ENCODE measurements around the gene FAM9A. TPM values are rescaled to one million over a fixed set of nuclear protein-coding genes. Genes with fewer than 3 reads are reported as not detected.
"Not testable (repeated sequence)": the region's sequence is repeated elsewhere in the genome, so short reads cannot be mapped to it uniquely, and the experiment has no call there.

The FAM9A gene
- total RNA-seq, 6 donors from 2014 or later, result not detected

DNA sequence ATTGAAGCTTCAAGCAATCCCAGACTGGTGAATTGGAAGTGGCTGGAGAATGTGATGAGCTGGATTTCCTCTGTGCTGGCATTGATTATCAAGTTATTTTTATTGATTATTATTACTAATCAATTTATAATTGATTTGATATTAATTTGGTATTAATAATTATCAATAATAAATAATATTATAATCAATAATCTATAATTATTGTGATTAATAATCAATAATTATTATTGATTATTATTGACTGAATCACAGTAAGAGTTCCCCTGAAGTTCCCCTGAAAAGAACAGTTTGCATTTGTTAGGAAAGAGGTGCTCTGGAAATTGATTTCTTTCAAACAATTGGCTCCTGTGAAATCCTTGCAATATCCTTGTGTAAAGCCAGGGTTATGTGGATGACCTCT, 7.5 kb upstream of the FAM9A start:
- TF ChIP-seq, protein P1, sequence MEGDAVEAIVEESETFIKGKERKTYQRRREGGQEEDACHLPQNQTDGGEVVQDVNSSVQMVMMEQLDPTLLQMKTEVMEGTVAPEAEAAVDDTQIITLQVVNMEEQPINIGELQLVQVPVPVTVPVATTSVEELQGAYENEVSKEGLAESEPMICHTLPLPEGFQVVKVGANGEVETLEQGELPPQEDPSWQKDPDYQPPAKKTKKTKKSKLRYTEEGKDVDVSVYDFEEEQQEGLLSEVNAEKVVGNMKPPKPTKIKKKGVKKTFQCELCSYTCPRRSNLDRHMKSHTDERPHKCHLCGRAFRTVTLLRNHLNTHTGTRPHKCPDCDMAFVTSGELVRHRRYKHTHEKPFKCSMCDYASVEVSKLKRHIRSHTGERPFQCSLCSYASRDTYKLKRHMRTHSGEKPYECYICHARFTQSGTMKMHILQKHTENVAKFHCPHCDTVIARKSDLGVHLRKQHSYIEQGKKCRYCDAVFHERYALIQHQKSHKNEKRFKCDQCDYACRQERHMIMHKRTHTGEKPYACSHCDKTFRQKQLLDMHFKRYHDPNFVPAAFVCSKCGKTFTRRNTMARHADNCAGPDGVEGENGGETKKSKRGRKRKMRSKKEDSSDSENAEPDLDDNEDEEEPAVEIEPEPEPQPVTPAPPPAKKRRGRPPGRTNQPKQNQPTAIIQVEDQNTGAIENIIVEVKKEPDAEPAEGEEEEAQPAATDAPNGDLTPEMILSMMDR (IDR thresholded peaks at IDR 0.05), result no peak
- TF ChIP-seq EP300 (IDR thresholded peaks at IDR 0.05) (no peak), POLR2A (IDR thresholded peaks at IDR 0.05) (no peak), POLR2AphosphoS5 (IDR thresholded peaks at IDR 0.05) (no peak)
- DNase-seq, result no peak
- Histone ChIP-seq H3K36me3 (no peaks in the 10 kb centered on the region), H3K27ac (no peak overlapping the region), H3K27me3 (no peaks in the 10 kb centered on the region), H3K4me1 (no peaks in the 10 kb centered on the region), H3K4me3 (no peak overlapping the region), H3K9me3 (no peaks in the 10 kb centered on the region)
- ATAC-seq (ENCODE audit: low FRiP score in 2 of 2), result no peak

DNA sequence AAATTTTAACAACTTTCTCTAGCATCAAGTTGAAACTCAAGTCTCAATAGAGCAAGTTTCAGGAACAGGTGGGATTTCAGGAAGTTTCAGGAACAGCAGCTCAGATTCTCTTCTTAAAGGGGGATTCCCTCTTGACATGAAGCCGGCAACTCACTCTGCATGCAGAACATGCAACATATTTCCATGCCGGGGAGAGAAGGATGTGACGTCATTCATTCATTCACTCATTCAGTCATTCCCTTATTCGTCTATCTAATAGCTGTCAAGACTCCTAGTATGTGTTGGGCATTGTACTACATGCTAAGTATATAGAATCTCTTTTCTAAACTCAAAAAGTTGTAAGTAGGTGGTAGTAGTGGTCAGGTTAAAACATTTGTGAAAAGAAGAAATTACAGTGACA, 4.8 kb upstream of the FAM9A start:
- TF ChIP-seq POLR2AphosphoS5 (IDR thresholded peaks at IDR 0.05) (no peak), POLR2A (IDR thresholded peaks at IDR 0.05) (no peak), EP300 (IDR thresholded peaks at IDR 0.05) (no peak)
- TF ChIP-seq, protein P1 (IDR thresholded peaks at IDR 0.05), result no peak
- Histone ChIP-seq H3K27me3 (no peaks in the 10 kb centered on the region), H3K4me1 (no peaks in the 10 kb centered on the region), H3K4me3 (no peak overlapping the region), H3K9me3 (no peaks in the 10 kb centered on the region), H3K36me3 (no peaks in the 10 kb centered on the region), H3K27ac (no peak overlapping the region)
- DNase-seq (no peak), ATAC-seq (ENCODE audit: low FRiP score in 2 of 2) (no peak)
- 72 to 89% methylated on average over 4 of the region's 4 CpGs for WGBS, 2 donors

DNA sequence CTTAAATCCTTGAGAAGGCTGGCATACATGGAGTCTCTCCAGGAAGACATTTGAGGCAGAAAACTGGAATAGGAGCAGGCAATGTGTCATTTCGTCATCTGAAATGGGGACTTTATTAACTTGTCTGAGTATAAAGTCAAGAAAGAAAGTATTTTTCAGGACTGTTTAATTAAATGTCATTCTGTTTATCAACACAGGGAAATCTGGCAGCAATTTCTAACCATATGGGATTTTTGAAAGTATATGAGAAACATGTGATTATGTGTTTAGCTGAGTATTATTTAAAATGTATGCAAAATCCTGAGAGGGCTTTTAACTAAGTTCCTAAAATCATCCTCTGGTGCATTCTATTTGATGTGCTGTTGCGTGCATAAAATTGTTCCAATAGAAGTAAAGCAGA, 3.9 kb upstream of the FAM9A start:
- Histone ChIP-seq H3K27me3 (no peaks in the 10 kb centered on the region), H3K27ac (no peak overlapping the region), H3K36me3 (no peaks in the 10 kb centered on the region), H3K9me3 (no peaks in the 10 kb centered on the region), H3K4me3 (no peak overlapping the region), H3K4me1 (no peaks in the 10 kb centered on the region)
- 58 to 80% methylated on average over 2 of the region's 2 CpGs for WGBS, 2 donors
- ATAC-seq (ENCODE audit: low FRiP score in 2 of 2), result no peak
- DNase-seq, result no peak
- no peak for TF ChIP-seq EP300 (IDR thresholded peaks at IDR 0.05)
- TF ChIP-seq POLR2A (IDR thresholded peaks at IDR 0.05), result no peak
- TF ChIP-seq, protein P1 (IDR thresholded peaks at IDR 0.05), result no peak
- no peak for TF ChIP-seq POLR2AphosphoS5 (IDR thresholded peaks at IDR 0.05)

DNA sequence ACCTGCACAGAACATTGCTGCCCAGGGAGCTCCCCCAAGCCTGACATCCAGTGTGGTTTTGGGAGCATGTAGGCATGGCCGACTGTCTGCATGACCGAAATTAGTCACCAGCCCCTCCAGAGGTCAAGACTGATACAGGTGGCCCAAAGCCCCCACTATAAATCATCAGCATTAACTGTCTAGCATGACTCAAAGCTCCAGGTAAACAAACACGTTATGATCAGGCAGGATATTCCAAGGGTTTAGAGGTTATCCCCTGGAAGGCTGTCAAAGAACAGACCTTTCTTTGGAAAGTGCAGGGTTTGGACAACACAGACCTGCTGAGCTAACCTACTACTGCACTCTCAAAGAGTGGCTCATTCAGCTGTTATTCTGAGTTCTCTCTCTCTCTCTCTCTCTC, 2.1 kb upstream of the FAM9A start:
- no peak overlapping the region for H3K4me3 ChIP-seq
- H3K27ac ChIP-seq, result no peak overlapping the region
- H3K27me3 ChIP-seq, result no peaks in the 10 kb centered on the region
- H3K4me1 ChIP-seq, result no peaks in the 10 kb centered on the region
- TF ChIP-seq POLR2AphosphoS5 (IDR thresholded peaks at IDR 0.05) (no peak), EP300 (IDR thresholded peaks at IDR 0.05) (no peak), POLR2A (IDR thresholded peaks at IDR 0.05) (no peak)
- TF ChIP-seq, protein P1 (IDR thresholded peaks at IDR 0.05), result no peak
- WGBS, 2 donors, result 57 to 65% methylated on average over 2 to 3 of the region's 3 CpGs
- H3K9me3 ChIP-seq, result no peaks in the 10 kb centered on the region
- ATAC-seq (ENCODE audit: low FRiP score in 2 of 2), result no peak
- DNase-seq, result no peak
- H3K36me3 ChIP-seq, result no peaks in the 10 kb centered on the region

DNA sequence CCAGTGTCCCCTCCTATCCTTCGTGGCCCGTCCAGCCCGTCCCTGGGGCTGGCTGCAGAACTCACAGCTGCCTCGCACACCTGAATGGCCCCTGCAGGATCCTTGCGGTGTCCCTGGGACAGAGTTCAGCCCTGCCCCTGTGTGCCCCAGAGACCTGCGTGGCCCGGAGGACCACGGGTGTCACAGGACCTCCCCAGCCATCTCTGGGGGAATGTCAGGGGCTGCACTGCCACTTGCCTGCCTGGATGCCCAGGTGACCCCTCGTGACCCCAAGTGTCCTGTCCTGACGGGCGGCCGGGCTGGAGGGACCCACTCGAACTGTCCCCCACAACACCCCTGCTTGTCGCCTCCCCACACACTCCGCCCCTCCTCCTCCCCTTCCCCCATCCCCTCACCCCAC, 832 bp downstream of the FAM9A start:
- 96% methylated on average over 9 of the region's 15 CpGs; no CpG with 5 or more reads in 1 of the 2 donors for WGBS, 2 donors
- not testable (repeated sequence) for H3K27ac ChIP-seq, H3K9me3 ChIP-seq, H3K36me3 ChIP-seq, H3K4me1 ChIP-seq, H3K4me3 ChIP-seq, H3K27me3 ChIP-seq
- DNase-seq (peak in 1 of 2 donors; percentile 31), ATAC-seq (ENCODE audit: low FRiP score in 2 of 2) (peak in 1 of 2 donors; percentile 36)

DNA sequence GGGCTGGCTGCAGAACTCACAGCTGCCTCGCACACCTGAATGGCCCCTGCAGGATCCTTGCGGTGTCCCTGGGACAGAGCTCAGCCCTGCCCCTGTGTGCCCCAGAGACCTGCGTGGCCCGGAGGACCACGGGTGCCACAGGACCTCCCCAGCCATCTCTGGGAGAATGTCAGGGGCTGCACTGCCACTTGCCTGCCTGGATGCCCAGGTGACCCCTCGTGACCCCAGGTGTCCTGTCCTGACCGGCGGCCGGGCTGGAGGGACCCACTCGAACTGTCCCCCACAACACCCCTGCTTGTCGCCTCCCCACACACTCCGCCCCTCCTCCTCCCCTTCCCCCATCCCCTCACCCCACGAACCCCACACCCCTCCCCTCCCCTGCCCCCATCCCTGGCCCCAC, 1.9 kb downstream of the FAM9A start:
- WGBS, 2 donors, result 100% methylated on average over 2 of the region's 13 CpGs; no CpG with 5 or more reads in 1 of the 2 donors
- not testable (repeated sequence) for H3K4me1 ChIP-seq, H3K9me3 ChIP-seq, H3K4me3 ChIP-seq, H3K36me3 ChIP-seq, H3K27me3 ChIP-seq, H3K27ac ChIP-seq
- ATAC-seq (ENCODE audit: low FRiP score in 2 of 2) (peak in 1 of 2 donors; percentile 31), DNase-seq (peak in 1 of 2 donors; percentile 39)

DNA sequence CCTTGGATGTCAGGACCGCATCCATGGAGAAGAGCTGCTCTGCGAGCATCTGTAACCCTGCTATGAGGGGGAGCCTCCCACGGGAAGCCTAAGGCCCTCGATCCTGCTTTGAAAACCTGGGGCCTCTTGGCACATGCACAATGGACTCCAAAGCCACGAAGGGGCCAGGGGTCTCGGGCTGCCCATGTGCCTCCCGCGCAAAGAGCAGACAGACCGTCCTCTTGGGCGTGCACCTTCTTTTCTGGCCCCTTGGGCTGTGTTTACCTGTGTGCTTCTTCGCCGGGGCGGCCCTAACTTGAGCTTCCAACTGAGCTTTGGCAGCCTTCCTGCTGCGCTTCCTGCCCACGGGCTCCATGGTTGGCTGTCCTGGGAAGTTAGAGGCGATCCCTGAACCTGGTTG, 2.5 kb downstream of the FAM9A start:
- ATAC-seq (ENCODE audit: low FRiP score in 2 of 2) (peak in 1 of 2 donors; percentile 38), DNase-seq (peak in 1 of 2 donors; percentile 24)
- H3K4me1 ChIP-seq, H3K27ac ChIP-seq, H3K36me3 ChIP-seq, H3K27me3 ChIP-seq, H3K9me3 ChIP-seq, H3K4me3 ChIP-seq: not testable (repeated sequence)
- WGBS, 2 donors, result 87% methylated on average over 16 of the region's 16 CpGs; no CpG with 5 or more reads in 1 of the 2 donors

DNA sequence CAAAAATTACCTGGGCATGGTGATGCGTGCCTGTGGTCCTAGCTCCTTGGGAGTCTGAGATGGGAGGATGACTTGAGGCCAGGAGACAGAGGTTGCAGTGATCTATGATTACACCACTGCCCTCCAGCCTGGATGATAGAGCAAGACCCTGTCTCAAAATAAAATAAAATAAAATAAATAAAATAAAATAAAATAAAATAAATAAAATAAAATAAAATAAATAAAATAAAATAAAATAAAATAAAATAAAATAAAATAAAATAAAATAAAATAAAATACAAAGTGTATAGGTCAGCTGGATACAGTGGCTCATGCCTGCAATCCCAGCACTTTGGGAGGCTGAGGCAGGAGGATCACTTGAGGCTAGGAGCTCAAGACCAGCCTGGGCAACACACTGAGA, 14.1 kb downstream of the FAM9A start:
- H3K4me3 ChIP-seq; H3K27ac ChIP-seq; H3K4me1 ChIP-seq; ATAC-seq (ENCODE audit: low FRiP score in 2 of 2); DNase-seq; H3K36me3 ChIP-seq; H3K9me3 ChIP-seq; H3K27me3 ChIP-seq: not testable (repeated sequence)
- 94 to 100% methylated on average over 1 of the region's 1 CpG for WGBS, 2 donors
